HG03045 (cell line): ENCODE results near the gene IYD.
"Not testable (repeated sequence)": the region's sequence is repeated elsewhere in the genome, so short reads cannot be mapped to it uniquely, and the experiment has no call there.

ENCODE experiments used
- ATAC-seq: cut with Tn5 transposase; IDR thresholded peaks from one replicate; pipeline ENCODE4 v1.9.1; 2021; ENCODE audit warnings: mild to moderate bottlenecking, moderate library complexity; ENCODE audit not compliant: unreplicated experiment

Gene IYD

DNA sequence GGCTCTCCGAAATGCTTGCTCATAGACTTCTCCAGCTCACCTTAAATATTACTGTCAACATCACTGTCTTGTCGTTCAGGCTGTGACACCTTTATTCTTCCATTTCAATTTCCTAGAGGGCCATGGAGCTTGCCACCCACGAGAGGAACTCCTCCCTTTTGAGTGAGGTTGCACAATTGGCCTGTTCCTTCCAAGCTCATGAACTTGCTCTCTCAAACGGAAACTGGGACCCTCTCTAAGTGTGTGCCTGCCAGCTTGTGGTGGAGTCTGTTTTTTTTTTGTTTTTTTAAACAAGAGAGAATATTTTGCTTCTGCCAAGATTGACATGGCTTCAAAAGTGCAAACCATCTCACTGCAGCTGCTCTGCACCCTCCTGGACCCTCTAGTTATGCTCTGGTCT lies 19.3 kb upstream of the IYD start:
- no peak for ATAC-seq

DNA sequence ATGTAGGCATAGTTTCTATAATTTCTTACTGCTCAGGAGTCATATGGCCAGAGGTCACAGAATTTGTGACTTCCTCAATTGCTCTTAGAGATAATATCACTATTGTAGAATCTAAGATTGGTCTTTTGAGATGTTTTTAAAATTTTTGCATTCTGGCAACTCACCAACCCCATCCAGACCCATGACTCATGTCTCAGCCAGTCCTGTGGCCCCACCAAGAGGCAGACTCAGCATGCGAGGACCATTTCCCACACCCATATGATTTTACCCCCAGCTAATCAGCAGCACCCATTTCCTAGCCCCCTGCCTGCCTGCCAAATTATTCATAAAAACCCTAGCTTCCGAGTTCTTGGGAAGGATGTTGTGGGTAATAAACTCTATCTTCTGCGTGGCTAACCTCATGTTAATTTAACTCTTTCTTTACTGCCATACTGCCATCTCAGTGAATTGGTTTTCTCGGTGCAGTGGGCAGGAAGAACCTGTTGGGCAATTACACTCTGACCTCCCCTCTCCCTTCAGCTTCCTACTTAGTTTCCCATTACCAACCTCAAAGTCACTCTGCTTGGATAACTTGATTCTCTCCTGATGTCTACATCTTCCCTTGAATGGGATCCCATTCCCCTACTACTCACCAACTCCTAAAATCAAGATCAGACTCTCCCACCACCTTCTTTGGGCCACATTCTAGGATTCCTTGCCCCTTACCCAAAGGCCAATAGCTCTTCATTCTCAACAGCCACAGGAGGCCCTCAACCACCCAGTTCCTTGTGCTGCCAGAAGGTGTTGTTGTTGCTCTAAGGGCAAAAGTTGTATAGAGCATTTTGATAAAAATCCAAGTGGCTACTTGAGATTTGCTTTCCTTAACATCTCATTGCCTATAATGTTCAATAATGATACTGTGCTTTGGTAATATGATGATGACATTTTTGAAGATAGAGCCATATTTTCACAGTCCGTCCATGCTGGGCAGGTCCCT lies 16.2 kb upstream of the IYD start:
- no peak for ATAC-seq

DNA sequence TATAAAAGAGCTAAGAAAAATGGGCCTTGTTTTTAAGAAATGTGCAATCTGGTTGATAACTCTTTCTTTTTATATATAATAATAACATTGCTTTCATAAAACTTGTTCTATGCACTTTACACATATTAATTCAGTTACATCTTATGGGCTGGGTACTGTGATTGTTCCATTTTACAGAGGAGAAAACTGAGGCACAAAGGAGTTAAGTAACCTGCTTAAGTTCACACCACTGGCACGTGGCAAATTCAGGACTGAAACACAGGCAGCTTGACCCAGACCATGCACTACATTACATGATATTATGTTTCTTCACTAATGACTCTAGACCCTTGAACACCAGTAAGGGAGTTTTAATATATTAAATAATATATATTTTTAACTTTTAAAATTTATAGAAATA lies 15.4 kb upstream of the IYD start:
- ATAC-seq = no peak

DNA sequence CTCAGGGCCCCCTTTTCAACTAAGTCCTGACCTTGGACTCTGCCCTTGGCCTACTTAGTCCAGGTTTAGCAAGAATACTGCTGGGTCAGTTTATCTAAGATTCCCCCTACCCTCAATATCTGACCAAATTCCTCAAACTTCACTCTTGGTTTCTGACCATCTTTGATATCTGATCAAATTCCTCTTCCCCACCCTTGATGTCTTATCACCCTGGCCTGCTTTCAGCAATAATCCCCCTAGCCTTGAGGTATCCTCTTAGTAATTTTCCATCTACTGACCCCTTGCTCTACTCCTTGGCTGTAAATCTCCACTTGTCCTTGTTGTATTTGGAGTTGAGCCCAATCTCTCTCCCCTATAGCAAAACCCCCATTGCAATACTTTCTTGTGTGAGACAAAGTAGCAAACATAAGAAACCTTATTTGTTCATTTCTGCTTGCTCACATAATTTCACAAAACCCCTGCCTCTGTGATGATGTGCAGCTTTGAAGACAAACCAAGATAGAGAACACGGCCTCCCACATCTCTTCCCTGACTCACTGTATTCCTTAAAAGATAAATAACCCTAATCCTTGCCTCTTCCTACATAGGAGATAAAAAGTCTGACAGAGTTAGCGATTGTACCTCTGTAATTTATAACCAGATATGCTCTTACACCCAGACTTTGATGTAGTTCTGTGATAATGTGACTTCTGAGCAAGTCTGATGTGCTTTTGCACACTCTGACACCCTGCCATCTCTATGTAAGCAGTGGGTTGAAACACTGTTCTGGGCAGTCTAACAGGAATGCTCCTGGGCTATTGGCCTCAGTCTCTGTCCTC lies 13.8 kb upstream of the IYD start:
- ATAC-seq = no peak

DNA sequence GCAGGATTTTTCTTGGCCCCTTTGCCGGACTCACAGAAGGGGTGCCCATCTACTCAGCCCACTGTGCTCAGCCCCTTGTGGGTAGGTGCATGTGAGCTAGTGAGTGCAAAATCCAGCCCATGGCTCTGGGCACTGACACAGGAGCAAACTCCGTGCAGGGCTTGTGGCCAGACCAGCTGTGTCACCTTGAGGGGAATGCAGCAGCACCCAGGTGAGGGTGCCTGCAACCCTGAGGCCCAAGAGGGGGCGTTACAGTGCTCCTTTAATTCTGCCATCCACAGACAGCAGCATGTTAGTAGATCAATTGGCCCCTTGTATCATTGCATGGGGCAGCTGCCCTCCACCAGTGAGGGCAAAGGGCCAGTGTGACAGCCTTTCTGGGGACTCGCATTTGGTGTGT lies 12.9 kb upstream of the IYD start:
- no peak for ATAC-seq

DNA sequence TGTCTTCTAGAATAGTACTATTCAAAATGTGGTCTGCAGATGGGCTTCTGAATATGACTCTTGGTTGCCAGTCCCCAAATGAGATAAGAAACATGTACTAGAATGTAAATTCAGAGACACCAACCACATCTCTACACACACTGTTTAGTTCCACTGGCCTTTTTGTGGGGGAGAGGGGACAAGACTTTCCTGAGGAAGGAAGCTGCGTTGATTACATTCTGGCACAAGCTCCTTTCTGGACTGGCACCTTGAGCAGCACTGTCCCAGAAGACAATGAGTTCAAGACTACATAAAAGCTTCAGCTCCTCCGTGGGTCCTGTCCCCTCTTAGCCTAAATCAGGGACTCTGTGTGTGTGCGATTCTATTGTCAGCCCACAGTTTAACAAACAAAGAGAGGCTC lies 6.9 kb upstream of the IYD start:
- no peak for ATAC-seq

DNA sequence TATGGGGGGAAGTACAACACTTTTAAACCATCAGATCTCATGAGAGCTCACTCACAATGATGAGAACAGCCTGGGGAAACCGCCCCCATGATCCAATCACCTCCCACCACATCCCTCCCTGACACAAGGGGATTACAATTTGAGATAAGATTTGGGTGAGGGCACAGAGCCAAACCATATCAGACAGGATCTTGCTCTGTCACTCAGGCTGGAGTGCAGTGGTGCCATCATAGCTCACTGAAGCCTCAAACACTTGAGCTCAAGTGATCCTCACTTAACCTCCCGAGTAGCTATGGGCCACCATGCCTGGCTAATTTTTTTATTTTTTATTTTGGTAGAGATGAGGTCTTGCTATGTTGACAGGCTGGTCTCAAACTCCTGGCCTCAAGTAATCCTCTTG lies 5.1 kb upstream of the IYD start:
- ATAC-seq = no peak

DNA sequence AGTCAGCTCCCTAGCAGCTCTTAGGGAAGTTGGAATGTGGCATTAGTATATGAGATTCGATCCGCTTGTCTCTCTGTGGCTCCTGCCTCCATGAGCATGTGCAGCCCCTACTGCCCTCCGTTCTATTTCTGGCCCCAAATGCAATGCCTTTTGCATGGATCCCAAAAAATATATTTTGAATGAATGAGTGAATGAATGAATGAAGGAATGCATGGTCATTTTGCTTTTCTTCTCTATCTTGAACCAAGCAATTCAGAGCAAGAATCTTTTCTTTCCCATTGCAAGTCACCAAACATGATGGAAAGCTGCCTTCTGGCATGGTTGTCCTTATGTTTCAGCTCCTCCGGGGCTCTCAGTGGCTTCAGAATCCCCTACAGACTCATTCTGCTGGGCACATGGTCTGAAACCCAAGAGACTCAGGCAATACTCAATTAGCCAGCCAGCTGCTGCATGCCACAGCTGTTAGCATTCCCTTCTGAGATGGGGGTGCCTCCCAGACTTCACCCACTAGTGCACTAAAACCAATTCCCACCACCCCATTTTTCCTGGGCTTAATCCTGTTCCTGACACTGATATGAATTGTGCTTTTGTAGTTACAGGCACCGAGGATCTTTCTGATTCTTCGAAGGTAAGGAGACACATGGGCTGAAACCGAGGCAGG lies 2.6 kb upstream of the IYD start:
- no peak for ATAC-seq

DNA sequence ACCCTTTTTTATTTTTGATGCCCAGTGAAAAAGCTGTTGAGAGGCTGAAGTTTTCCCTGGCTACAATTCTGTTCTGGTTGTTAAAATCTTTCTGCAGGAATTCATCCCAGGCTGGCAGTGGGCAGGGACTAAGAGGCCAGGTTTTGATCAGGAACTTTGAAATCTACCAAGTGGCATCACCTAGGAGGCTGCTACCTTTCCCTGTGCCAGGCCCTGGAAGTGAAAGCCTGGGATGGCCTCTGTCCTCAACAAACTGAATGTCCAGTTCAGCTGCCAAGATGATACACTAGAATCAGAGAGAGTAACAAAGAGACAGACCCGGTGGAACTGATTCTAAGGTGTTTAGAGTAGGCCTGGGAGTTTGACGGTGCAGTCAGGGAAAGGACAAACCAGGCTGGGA lies 596 bp downstream of the IYD start:
- ATAC-seq = no peak

DNA sequence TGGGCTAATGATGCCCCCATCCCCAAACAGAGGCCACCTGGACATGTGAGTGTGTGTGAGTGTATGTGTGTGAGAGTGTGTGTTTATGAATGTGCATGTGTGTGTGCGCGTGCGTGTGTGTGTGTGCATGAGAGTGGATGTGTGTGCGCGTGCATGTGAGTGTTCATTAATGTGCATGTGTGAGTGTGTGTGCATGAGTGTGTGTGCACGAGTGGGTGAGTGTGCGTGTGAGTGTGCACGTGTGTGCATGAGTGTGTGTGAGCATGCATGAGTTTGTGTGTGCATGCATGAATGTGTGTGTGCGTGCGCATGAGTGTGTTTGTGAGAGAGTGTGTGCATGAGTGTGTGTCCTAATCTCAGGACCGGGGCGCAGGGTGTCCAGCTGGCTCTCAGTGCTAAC lies 1.3 kb downstream of the IYD start:
- no peak for ATAC-seq

DNA sequence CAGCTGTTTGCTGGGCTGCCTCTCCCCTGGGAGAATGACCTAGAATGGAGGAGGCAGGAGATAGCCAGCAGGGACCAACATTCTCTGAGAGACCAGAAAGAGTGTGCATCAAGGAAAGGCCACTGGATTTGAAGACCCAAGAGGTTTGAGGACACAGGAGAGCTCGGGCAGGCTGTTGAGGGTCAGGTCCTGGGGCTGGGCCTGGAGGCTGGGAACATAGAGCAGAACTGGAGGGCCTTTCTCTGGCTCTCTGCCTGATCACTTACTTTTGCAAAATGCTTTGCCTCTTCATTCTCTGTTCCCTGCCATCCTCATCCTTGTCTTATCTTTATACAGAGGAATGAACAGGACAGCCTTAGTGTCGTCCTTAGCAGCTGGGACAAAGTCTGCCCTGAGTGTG lies 2.5 kb downstream of the IYD start:
- ATAC-seq = no peak

DNA sequence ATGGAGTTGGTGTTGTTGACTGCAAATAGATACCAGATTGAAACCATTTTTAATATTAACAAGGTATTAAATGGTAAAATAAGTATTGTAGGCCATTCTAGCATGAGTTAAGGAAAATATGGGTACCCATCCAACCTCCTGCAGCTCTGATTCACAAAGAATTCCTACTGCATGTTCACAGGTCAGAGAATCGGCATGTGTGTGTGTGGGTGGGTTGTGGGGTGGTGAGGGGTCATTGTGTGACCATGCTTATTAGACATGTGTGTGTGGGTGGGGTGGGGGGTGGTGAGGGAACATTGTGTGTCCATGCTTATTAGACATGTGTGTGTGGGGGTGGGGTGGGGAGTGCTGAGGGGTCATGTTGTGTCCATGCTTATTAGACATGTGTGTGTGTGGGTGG lies 3.2 kb downstream of the IYD start:
- no peak for ATAC-seq

DNA sequence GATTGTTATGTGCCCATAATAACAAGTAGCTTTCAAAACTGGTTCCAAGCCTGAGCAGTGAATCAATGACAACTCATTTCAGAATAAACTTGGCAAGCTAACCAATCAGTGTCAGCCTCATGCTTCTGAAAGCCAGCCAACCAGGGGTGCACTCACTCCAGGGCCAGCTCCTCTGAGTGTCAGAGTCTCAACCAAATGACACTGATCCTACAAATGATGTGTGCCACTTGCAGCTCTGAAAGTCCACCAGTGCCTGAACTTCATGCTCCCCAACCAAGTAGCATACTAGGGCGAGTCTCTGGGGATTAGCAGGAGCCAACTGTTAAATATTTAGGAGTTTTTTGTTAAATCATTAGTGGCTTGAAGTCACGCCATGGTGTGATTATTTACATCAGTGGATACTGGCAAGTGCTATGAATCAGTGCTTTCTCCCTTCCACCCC lies 4.5 kb downstream of the IYD start:
- ATAC-seq = no peak

DNA sequence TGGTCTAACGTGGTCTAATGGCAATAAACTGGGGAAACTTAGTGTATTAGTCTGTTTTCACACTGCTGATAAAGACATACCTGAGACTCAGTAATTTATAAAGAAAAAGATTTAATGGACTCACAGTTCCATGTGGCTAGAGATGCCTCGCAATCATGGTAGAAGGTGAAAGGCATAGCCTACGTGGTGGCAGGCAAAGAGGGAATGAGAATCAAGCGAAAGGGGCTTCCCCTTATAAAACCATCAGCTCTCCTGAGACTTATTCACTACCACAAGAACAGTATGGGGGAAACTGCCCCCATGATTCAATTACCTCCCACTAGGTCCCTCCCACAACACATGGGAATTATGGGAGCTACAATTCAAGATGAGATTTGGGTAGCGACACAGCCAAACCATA lies 5.5 kb downstream of the IYD start:
- not testable (repeated sequence) for ATAC-seq

DNA sequence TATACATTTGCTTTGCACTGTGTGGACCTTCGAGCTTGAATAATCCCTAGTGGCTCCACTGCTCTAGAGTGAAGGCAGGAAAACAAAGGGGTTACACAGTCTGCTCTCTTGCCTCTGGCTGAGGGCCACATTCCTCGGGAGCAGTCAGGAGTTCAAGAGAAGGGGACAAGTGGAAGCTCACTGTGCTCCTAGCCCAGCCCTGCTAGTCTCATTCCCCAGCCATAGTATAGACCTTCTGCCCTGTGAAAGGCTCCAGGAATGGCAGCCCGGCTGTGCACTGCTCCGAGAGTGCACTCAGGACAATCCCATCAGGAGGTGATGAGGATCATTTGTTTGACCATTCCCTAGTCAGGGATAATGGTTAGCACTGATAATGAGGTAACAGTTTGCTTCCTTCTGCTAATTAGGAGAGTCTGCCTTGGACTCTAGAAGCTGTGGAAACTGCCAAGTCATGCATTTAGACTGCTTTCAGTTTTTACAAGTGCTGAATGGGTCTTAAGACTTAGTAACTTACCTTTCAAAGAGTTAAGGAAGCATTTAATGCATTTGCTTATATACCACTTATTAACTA lies 8.5 kb downstream of the IYD start:
- ATAC-seq = no peak

DNA sequence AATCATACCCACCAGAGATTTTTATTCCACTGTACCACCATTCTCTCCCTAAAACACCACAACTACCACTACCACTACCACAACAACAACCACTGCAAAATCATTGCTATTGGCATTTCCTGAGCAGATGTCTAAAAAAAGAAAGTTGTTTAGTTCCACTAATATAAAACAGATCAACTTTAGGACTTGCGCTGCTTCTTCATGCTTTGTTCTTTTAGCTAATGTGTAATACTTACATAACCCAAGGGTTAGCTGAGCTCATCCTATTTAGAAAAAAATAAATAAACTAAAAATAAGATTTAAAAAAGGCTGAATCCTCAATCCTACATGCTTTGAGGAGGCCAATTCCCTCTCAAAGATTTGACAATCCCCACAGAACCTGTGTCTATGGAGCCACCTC lies 11.4 kb downstream of the IYD start:
- ATAC-seq = no peak

DNA sequence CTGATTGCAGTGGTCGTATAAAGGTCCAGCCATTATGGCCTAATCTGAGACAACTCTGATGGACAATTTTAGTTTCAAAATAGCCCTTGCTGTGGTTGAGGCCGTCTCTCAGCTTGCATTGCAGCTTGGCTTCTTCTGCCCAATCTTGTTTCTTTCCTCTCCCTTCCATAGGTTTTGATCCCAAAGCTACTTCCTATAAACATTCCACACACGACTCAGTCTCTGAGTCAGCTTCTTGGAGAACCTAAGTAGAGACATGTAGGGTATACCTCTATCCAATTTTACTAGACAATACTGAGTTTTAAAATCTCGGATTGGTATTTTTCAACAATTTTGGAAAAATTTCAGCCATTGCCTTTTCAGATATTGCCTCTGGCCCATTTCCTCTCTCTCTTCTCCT lies 13.4 kb downstream of the IYD start:
- ATAC-seq = no peak

DNA sequence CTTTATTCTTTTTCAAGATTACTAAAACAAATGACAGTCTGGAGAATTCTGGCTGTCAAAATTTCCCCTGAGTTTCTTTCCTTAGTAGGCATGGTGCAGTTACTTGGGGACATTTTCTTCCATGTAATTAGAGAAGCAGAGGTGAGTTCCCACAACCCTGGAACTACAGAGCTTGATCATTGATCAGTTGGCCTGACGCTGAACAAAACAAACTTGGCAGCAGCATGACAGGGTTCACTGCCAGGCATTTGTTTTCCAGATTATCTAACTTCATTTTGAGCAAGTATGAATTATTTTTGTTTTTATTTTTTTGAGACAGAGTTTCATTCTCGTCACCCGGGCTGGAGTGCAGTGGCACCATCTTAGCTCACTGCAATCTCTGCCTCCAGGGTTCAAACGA lies 22.6 kb downstream of the IYD start:
- no peak for ATAC-seq

DNA sequence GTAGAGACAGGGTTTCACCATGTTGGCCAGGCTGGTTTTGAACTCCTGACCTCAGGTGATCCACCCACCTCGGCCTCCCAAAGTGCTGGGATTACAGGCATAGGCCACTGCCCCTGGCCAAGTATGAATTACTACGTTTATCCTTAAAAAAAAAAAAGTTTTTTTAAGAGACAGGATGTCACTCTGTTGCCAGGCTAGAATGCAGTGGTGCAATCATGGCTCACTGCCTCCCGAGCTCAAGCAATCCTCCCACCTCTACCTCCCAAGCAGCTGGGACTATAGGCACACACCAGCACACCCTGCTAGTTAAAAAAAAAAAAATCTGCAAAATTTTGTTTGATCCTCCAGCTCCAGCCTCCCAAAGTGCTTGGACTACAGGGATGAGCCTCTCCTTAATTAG lies 23.1 kb downstream of the IYD start:
- no peak for ATAC-seq

DNA sequence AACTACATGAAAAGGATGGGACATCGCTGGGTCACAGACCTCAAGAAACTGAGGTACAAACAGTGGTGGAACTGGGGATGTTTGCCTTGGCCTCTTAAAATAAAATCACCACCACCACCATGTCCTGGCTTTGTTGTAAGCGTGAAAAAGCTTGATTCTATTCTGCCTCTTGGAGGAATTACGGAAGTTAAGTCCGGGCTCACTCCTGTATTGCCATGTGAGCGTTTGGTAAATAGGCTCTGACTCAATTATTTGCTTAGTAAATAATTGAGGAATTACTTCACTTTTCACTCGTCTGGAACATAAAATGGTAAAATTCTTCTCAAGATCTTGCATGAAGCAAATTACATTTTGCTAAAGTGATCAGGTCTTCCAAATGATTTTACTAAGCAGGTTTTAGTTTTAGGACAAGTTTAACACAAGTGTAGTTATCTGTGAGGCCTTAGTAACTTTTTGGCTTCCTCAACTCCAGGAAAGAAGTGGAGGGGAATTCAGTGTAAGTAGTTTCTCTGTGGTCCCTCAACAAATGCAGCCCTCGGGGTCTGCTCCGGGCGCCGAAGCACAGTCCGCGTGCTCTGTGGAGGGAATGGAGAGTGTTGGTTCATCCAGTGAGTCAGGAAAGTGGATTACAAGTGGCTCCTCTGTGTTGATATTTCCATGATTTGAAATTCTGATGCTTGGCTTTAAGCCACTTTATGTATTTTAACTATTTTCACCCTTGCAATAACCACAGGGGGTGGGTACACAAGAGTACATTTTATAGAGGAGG lies 23.8 kb downstream of the IYD start:
- ATAC-seq = no peak
